CD4-positive, CD25-positive, alpha-beta regulatory T cell (primary cell): ENCODE measurements around the gene MAPK13. TPM values are rescaled to one million over a fixed set of nuclear protein-coding genes. Genes with fewer than 3 reads are reported as not detected.

Experiments
- ATAC-seq, 2 donors: fragments of 150-1000 bp; cut with Tn5 transposase; one replicate each; pipeline ENCODE4 v1.10.0; 2021; ENCODE audit warnings: low read depth in 2 of 2, moderate number of reproducible peaks in 2 of 2, moderate library complexity in 1 of 2
- DNase-seq, 3 donors: peaks; one replicate each; pipeline versions ENCODE4 v3.0.0 to v3.0.0-alpha.2; 2012 to 2022; ENCODE audit warnings: mixed read lengths in 1 of 3
- H3K27ac ChIP-seq: one replicate; pipeline ENCODE4 v1.7.0; 2013; ENCODE audit warnings: mild to moderate bottlenecking, low read length; ENCODE audit not compliant: insufficient read depth, poor library complexity, severe bottlenecking
- H3K27me3 ChIP-seq: one replicate; pipeline ENCODE4 v1.7.0; 2013; ENCODE audit warnings: low read length; ENCODE audit not compliant: control insufficient read depth, insufficient read depth
- H3K36me3 ChIP-seq: one replicate; pipeline ENCODE4 v1.7.0; 2013; ENCODE audit warnings: mild to moderate bottlenecking, low read length, moderate library complexity; ENCODE audit not compliant: control insufficient read depth, insufficient read depth
- H3K4me1 ChIP-seq: 2 replicates; pipeline ENCODE4 v1.7.0; 2013; ENCODE audit warnings: mild to moderate bottlenecking, low read length; ENCODE audit not compliant: insufficient read depth, control insufficient read depth, poor library complexity, severe bottlenecking
- H3K4me3 ChIP-seq: one replicate; pipeline ENCODE4 v1.7.0; 2013; ENCODE audit warnings: low read depth, mild to moderate bottlenecking, low read length, moderate library complexity
- H3K9me3 ChIP-seq, 2 experiments: 1 replicate in 1 of 2; 2 replicates in 1 of 2; pipeline ENCODE4 v1.7.0; 2013; ENCODE audit warnings: low read length in 2 of 2, mild to moderate bottlenecking in 1 of 2, moderate library complexity in 1 of 2; ENCODE audit not compliant: control insufficient read depth in 2 of 2
- H3K27ac Mint-ChIP-seq, 3 donors: one replicate each; pipeline ENCODE4 v1.8.0; 2020 to 2022; ENCODE audit warnings: mild to moderate bottlenecking in 3 of 3, mixed read lengths in 3 of 3, moderate library complexity in 2 of 3
- H3K27me3 Mint-ChIP-seq: one replicate; pipeline ENCODE4 v1.8.0; 2022; ENCODE audit warnings: mild to moderate bottlenecking, mixed read lengths
- H3K36me3 Mint-ChIP-seq: one replicate; pipeline ENCODE4 v1.8.0; 2020; ENCODE audit warnings: mixed read lengths
- H3K4me1 Mint-ChIP-seq, 4 donors: one replicate each; pipeline ENCODE4 v1.8.0; 2020 to 2022; ENCODE audit warnings: mixed read lengths in 4 of 4, mild to moderate bottlenecking in 1 of 4
- H3K4me3 Mint-ChIP-seq, 4 donors: one replicate each; pipeline ENCODE4 v1.8.0; 2020 to 2022; ENCODE audit warnings: mild to moderate bottlenecking in 4 of 4, mixed read lengths in 4 of 4, moderate library complexity in 3 of 4
- H3K9me3 Mint-ChIP-seq, 7 donors: one replicate each; pipeline ENCODE4 v1.8.0; 2020 to 2022; ENCODE audit warnings: mixed read lengths in 7 of 7, mild to moderate bottlenecking in 3 of 7, moderate library complexity in 2 of 7
- polyA plus RNA-seq, 4 donors: library from polyadenylated mRNA; unstranded; fragments of 300-500 nt; fragmentation: Illumina TruSeq; gene quantifications; one replicate each; pipeline ENCODE4 v1.2.3, GENCODE V29; 2021
- total RNA-seq: library from RNA; stranded (reverse); gene quantifications from one replicate; pipeline ENCODE4 v1.2.3, GENCODE V29; 2022

The MAPK13 gene
- total and polyA plus RNA-seq, 5 donors from 2014 or later: 60.7 to 75.8 (median 69.6) TPM

DNA sequence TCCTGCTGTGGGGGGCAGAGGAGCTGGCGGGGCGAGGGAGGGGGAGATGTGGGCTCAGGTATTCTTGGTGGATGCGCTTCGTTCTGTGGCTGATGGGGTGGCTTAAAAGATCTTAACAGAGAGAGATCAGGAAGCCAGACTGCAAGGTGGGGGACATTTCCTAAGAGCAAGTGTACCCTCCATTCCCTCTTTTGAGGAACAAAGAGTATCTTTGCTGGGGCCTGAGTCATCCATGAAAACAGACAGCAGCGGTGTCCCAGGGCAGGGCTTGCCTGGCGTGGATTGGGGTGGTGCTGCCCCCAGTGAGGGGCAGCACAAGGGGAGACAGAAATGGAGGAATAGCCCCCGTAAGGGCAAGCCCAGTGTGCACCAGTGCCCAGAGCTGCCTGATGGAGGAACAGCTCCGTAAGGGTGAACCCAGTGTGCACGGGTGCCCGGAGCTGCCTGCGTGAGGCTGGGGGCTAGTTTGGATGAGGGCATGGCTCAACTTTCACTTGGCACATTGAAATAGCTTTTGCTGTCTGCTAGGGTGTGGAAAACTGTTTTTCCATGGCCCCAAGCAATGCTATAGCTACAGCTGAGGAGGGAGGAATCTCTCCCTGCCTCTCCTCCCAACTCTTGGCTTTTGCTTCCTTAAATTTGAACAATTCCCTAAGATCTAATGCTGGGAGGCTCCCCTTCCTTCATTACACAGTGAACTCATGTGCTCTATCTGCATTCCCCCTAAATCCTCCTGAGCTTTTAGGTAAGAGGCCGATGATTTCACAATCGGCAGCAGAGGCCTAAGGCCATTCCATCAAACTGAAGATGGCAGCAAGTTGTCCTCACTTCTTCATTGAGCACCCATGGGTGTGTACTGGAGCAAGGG is 12.9 kb downstream of the MAPK13 start:
- H3K27ac ChIP-seq: no peak overlapping the region
- Mint-ChIP-seq H3K9me3 (peaks cover 0 to 6% (median under 1%) of the 10 kb centered on the region in 7 donors), H3K4me3 (no peak overlapping the region), H3K36me3 (peaks cover 17% of the 10 kb centered on the region), H3K27ac (peak overlapping the region; percentile 62 to 91 (median 65)), H3K4me1 (peaks cover 7 to 58% (median 42%) of the 10 kb centered on the region in 4 donors), H3K27me3 (no peaks in the 10 kb centered on the region)
- no peaks in the 10 kb centered on the region for H3K27me3 ChIP-seq
- H3K36me3 ChIP-seq: peaks cover 21% of the 10 kb centered on the region
- peaks cover 0 to 5% of the 10 kb centered on the region in 2 experiments for H3K9me3 ChIP-seq
- ATAC-seq (no peak), DNase-seq (no peak)
- H3K4me3 ChIP-seq: no peak overlapping the region
- peaks cover 23% of the 10 kb centered on the region for H3K4me1 ChIP-seq

DNA sequence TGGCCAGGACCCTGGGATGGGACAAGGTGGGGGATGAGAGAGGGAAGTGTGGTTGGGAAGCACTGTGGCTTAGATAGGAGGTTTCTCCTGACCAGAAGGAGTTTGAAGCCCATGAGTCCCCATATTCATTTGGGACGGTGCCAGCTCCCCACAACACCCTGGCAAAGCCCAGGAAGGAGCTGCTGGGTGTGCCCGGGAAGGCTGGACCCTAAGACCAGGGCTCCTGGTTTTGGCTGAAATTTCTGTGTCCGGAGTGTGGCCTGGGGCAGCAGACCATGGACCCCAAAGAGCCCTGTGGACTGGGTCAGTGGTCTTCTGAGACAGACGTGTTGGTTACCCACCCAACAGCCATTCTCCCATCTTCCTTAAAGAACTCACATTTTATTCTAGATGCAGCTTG is 15.2 kb downstream of the MAPK13 start:
- no peak for ATAC-seq
- Mint-ChIP-seq H3K9me3 (peaks cover 0 to 8% (median 2%) of the 10 kb centered on the region in 7 donors), H3K27ac (peak overlapping the region in 1 of 3 donors; percentile 48), H3K4me1 (peaks cover 7 to 43% (median 32%) of the 10 kb centered on the region in 4 donors), H3K4me3 (no peak overlapping the region), H3K36me3 (peaks cover 9% of the 10 kb centered on the region), H3K27me3 (no peaks in the 10 kb centered on the region)
- Histone ChIP-seq H3K4me1 (peaks cover 23% of the 10 kb centered on the region), H3K27me3 (no peaks in the 10 kb centered on the region), H3K36me3 (no peaks in the 10 kb centered on the region), H3K4me3 (no peak overlapping the region), H3K27ac (no peak overlapping the region), H3K9me3 (peaks cover 0 to 5% of the 10 kb centered on the region in 2 experiments)
- no peak for DNase-seq

DNA sequence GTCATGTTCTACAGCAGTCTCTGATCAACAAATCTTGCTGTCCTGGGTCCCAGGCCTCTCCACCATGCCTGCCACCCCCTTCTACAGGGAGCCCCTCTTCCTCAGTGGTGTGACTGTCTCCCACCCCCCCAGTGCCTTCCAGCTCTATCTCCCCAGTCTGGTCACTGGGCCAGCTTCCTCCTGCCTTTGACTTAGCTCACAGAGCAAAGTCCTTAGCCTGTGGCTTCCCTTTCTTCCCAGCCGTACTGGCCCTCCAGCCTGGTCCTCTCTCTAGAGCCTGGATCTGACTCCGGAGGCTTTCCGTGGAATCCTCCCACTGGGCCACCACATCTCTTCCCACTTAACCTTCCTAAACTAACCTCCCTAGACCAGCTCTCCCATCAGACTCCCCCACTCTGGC is 17.0 kb downstream of the MAPK13 start:
- H3K9me3 ChIP-seq: peaks cover 0 to 5% of the 10 kb centered on the region in 2 experiments
- H3K36me3 ChIP-seq: no peaks in the 10 kb centered on the region
- H3K4me1 ChIP-seq: peaks cover 12% of the 10 kb centered on the region
- Mint-ChIP-seq H3K4me3 (peak overlapping the region in 2 of 4 donors; percentile 1 to 59), H3K27me3 (no peaks in the 10 kb centered on the region), H3K36me3 (peaks cover 9% of the 10 kb centered on the region), H3K9me3 (peaks cover 0 to 8% (median 2%) of the 10 kb centered on the region in 7 donors), H3K27ac (peak overlapping the region in 2 of 3 donors; percentile 78 to 87), H3K4me1 (peaks cover 7 to 30% (median 19%) of the 10 kb centered on the region in 4 donors)
- DNase-seq (no peak), ATAC-seq (peak in 1 of 2 donors; percentile 20)
- H3K27me3 ChIP-seq: no peaks in the 10 kb centered on the region
- H3K27ac ChIP-seq: no peak overlapping the region
- H3K4me3 ChIP-seq: no peak overlapping the region

DNA sequence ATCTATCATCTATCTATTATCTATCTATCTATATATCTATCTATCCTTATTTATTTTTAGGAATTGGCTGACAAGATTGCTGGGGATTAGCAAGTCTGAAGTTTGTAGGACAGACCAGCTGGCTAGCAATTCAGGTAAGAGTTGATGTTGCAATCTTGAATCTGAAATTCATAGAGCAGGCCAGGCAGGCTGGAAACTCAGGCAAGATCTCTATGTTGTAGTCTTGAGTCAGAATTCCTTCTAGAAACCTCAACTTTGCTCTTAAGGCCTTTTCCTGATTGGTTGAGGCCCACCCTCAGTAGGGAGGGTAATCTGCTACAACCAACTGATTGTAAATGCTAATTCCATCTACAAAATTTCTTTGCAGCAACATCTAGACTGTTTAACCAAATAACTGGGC is 19.2 kb downstream of the MAPK13 start:
- Histone ChIP-seq H3K4me3 (no peak overlapping the region), H3K27ac (no peak overlapping the region), H3K36me3 (no peaks in the 10 kb centered on the region), H3K9me3 (peaks cover 0 to 5% of the 10 kb centered on the region in 2 experiments), H3K27me3 (no peaks in the 10 kb centered on the region), H3K4me1 (peaks cover 12% of the 10 kb centered on the region)
- ATAC-seq: no peak
- Mint-ChIP-seq H3K27me3 (no peaks in the 10 kb centered on the region), H3K4me1 (peaks cover 13 to 26% (median 19%) of the 10 kb centered on the region in 4 donors), H3K36me3 (peaks cover 17% of the 10 kb centered on the region), H3K4me3 (no peak overlapping the region), H3K27ac (no peak overlapping the region), H3K9me3 (peaks cover 0 to 8% (median 2%) of the 10 kb centered on the region in 7 donors)
- no peak for DNase-seq

DNA sequence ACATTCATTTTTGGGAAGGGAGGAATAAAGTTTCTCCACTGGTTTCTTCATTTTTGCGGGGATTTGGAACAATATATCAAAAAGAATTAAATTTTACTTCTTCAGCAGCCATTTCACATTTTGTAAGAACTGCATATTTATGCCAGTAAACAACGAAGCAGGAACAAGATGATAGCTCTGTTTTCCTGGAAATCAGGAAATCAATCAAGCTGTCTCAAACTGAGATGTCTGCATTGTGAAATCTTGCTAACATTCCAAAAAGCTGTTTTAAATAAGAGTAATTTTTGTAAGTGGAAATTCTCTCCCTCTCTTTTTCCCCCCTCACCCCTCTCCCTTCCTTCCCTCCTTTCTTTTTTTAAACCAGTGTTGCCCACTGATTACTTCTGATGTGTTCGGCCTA is 20.0 kb downstream of the MAPK13 start:
- no peak overlapping the region for H3K27ac ChIP-seq
- no peaks in the 10 kb centered on the region for H3K36me3 ChIP-seq
- H3K4me3 ChIP-seq: no peak overlapping the region
- peaks cover 12% of the 10 kb centered on the region for H3K4me1 ChIP-seq
- ATAC-seq (no peak), DNase-seq (no peak)
- no peaks in the 10 kb centered on the region for H3K27me3 Mint-ChIP-seq
- peaks cover 23% of the 10 kb centered on the region for H3K36me3 Mint-ChIP-seq
- peaks cover 0 to 8% (median 3%) of the 10 kb centered on the region in 7 donors for H3K9me3 Mint-ChIP-seq
- peaks cover 0 to 5% of the 10 kb centered on the region in 2 experiments for H3K9me3 ChIP-seq
- H3K27me3 ChIP-seq: no peaks in the 10 kb centered on the region
- H3K27ac Mint-ChIP-seq: no peak overlapping the region
- H3K4me3 Mint-ChIP-seq: no peak overlapping the region
- peaks cover 13 to 26% (median 19%) of the 10 kb centered on the region in 4 donors for H3K4me1 Mint-ChIP-seq

DNA sequence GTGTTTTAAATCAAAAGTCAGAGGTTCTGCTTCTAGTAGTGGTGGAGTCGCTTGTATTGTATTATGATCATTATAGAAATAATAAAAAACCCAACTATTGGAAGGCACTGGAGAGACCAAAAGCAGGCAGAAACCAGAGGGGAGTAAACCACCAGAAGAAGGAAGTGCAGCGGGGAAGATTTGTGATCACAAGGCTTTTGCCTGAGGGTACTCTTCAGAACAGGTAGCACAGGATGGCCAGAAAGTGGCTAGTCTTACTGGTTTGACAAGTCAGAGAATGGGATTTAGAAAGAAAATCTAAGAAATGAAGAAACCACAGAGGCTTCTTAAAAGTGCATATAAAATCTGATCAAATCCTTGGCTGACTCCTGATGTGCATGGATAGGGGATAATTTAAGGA is 24.0 kb downstream of the MAPK13 start:
- no peaks in the 10 kb centered on the region for H3K27me3 ChIP-seq
- peaks cover 0 to 4% of the 10 kb centered on the region in 2 experiments for H3K9me3 ChIP-seq
- Mint-ChIP-seq H3K36me3 (peaks cover 19% of the 10 kb centered on the region), H3K27me3 (no peaks in the 10 kb centered on the region), H3K4me1 (peaks cover 0 to 6% (median 4%) of the 10 kb centered on the region in 4 donors), H3K27ac (no peak overlapping the region), H3K4me3 (no peak overlapping the region), H3K9me3 (peaks cover 2 to 12% (median 5%) of the 10 kb centered on the region in 7 donors)
- DNase-seq (no peak), ATAC-seq (no peak)
- no peak overlapping the region for H3K4me3 ChIP-seq
- no peaks in the 10 kb centered on the region for H3K4me1 ChIP-seq
- no peaks in the 10 kb centered on the region for H3K36me3 ChIP-seq
- H3K27ac ChIP-seq: no peak overlapping the region

DNA sequence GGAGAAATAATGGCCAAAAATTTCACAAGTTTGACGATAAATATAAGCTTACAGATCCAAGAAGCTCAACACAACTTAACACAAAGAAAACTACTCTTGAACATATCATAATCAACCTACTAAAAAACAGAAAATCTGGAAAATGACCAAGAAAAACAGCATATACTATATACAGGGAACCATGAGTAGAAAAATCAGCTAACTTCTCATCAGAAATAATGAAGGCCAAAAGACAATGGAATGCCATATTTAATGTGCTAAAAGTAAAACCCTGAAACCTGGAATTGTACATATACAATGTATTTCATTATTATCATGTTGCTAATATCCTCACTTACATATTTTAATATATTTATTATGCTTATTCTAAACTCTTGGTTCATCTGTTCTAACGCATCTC is 25.3 kb downstream of the MAPK13 start:
- H3K9me3 ChIP-seq: peaks cover 2 to 4% of the 10 kb centered on the region in 2 experiments
- ATAC-seq (no peak), DNase-seq (no peak)
- no peak overlapping the region for H3K27ac ChIP-seq
- H3K4me3 Mint-ChIP-seq: no peak overlapping the region
- H3K36me3 ChIP-seq: no peaks in the 10 kb centered on the region
- no peaks in the 10 kb centered on the region for H3K27me3 ChIP-seq
- H3K9me3 Mint-ChIP-seq: peaks cover 2 to 19% (median 5%) of the 10 kb centered on the region in 7 donors
- H3K27ac Mint-ChIP-seq: no peak overlapping the region
- peaks cover 0 to 6% (median 2%) of the 10 kb centered on the region in 4 donors for H3K4me1 Mint-ChIP-seq
- no peak overlapping the region for H3K4me3 ChIP-seq
- H3K27me3 Mint-ChIP-seq: no peaks in the 10 kb centered on the region
- H3K4me1 ChIP-seq: no peaks in the 10 kb centered on the region
- H3K36me3 Mint-ChIP-seq: peaks cover 27% of the 10 kb centered on the region
